Left ventricle myocardium inferior (tissue), 1 donor: Measurements from ENCODE around the gene WDR46. TPM values are rescaled to one million over a fixed set of nuclear protein-coding genes. Genes with fewer than 3 reads are reported as not detected.

Experiments
- DNase-seq: peaks from one replicate; pipeline ENCODE4 v3.0.0-alpha.2; 2020
- H3K27ac ChIP-seq: fragments of 200-600 bp; replicated peaks from 2 replicates; pipeline ENCODE4 v1.8.0; 2021
- H3K27me3 ChIP-seq: fragments of 200-600 bp; 2 replicates; pipeline ENCODE4 v1.8.0; 2021; ENCODE audit warnings: low read depth
- H3K36me3 ChIP-seq: fragments of 200-600 bp; 2 replicates; pipeline ENCODE4 v1.8.0; 2021
- H3K4me1 ChIP-seq: fragments of 200-600 bp; 2 replicates; pipeline ENCODE4 v1.8.0; 2021
- H3K4me3 ChIP-seq: fragments of 200-600 bp; 2 replicates; pipeline ENCODE4 v1.8.0; 2021; ENCODE audit warnings: mild to moderate bottlenecking, moderate library complexity
- H3K9me3 ChIP-seq: fragments of 200-600 bp; replicated peaks from 2 replicates; pipeline ENCODE4 v1.8.0; 2021
- intact Hi-C: fragments of 100-400 bp; cut with micrococcal nuclease; formaldehyde crosslinking; loops from one replicate; pipeline ENCODE4 v1.11.0; 2022
- long read RNA-seq: library from polyadenylated mRNA; unstranded; transcript quantifications from one replicate; pipeline ENCODE4 v2.0.0, GENCODE V29; 2021
- total RNA-seq: library from RNA; stranded (reverse); fragmentation: NEBNext Ultra II Directional; extraction: Animal tissue kit (Norgen Biotek cat#: 25700); gene quantifications from one replicate; pipeline ENCODE4 v1.2.1, GENCODE V29; 2021
- TF ChIP-seq, protein P1 (sequence below): fragments of 200-600 bp; IDR thresholded peaks from 2 replicates; pipeline ENCODE4 v1.8.0; 2021; ENCODE audit warnings: antibody characterized with exemption, mild to moderate bottlenecking, borderline replicate concordance
- donor health status: DM: no; HTN: yes; CAD: no; lungs with severe emphysema.

The WDR46 gene, protein sequence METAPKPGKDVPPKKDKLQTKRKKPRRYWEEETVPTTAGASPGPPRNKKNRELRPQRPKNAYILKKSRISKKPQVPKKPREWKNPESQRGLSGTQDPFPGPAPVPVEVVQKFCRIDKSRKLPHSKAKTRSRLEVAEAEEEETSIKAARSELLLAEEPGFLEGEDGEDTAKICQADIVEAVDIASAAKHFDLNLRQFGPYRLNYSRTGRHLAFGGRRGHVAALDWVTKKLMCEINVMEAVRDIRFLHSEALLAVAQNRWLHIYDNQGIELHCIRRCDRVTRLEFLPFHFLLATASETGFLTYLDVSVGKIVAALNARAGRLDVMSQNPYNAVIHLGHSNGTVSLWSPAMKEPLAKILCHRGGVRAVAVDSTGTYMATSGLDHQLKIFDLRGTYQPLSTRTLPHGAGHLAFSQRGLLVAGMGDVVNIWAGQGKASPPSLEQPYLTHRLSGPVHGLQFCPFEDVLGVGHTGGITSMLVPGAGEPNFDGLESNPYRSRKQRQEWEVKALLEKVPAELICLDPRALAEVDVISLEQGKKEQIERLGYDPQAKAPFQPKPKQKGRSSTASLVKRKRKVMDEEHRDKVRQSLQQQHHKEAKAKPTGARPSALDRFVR
- total RNA-seq: 13.3 TPM
- long read RNA-seq, transcript WDR46-231 (15 exons, 2,358 nt): major isoform, 20 of 28 reads
- long read RNA-seq, partial matches to known transcripts: 5 of 28 reads
- long read RNA-seq, other reads (novel, unspliced or antisense): 3 of 28 reads

GRCh38 chr6:33288921-33289783 lies at the start of gene WDR46, which contains the start of gene PFDN6:
TSS of gene WDR46 (minus strand) at chr6:33289239. CDS start at chr6:33289170, 69 bp downstream.
TSS of gene PFDN6 (plus strand) at chr6:33289601. CDS start at chr6:33289857, 256 bp downstream.
- TF ChIP-seq, protein P1, sequence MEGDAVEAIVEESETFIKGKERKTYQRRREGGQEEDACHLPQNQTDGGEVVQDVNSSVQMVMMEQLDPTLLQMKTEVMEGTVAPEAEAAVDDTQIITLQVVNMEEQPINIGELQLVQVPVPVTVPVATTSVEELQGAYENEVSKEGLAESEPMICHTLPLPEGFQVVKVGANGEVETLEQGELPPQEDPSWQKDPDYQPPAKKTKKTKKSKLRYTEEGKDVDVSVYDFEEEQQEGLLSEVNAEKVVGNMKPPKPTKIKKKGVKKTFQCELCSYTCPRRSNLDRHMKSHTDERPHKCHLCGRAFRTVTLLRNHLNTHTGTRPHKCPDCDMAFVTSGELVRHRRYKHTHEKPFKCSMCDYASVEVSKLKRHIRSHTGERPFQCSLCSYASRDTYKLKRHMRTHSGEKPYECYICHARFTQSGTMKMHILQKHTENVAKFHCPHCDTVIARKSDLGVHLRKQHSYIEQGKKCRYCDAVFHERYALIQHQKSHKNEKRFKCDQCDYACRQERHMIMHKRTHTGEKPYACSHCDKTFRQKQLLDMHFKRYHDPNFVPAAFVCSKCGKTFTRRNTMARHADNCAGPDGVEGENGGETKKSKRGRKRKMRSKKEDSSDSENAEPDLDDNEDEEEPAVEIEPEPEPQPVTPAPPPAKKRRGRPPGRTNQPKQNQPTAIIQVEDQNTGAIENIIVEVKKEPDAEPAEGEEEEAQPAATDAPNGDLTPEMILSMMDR: no peak
- peak; percentile 74 for DNase-seq
- Histone ChIP-seq H3K36me3 (peaks cover 65% of the 10 kb centered on the region), H3K4me1 (peaks cover 34% of the 10 kb centered on the region), H3K27me3 (no peaks in the 10 kb centered on the region), H3K27ac (peak within 1 kb of the TSS; percentile 93), H3K9me3 (no peaks in the 10 kb centered on the region), H3K4me3 (peak within 1 kb of the TSS; percentile 83)
- intact Hi-C loops: no loop called here

DNA sequence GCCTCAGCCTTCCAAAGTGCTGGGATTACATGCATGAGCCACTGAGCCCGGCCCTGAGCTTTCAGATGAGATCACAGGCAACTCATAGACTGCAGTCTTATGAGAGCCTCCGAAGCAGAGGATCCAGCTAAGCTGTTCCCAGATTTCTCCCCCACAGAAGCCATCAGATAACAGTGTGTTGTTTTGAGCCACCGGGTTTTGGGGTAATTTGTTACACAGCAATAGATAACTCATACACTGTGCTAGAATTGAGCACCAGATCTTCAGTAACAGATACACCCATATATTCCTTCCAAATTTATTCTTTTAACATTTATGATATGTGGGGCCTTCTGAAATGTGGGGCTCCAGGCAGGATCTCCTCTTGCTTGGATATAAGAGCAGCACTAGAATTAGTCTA lies 47.5 kb upstream of the WDR46 start:
- Histone ChIP-seq H3K4me1 (no peaks in the 10 kb centered on the region), H3K4me3 (no peak overlapping the region), H3K36me3 (no peaks in the 10 kb centered on the region), H3K27ac (no peak overlapping the region), H3K9me3 (no peaks in the 10 kb centered on the region), H3K27me3 (no peaks in the 10 kb centered on the region)
- TF ChIP-seq, protein P1: no peak
- intact Hi-C loops: no loop called here
- no peak for DNase-seq

GRCh38 chr6:33335916-33336315 lies 46.9 kb upstream of the WDR46 start:
- H3K27me3 ChIP-seq: no peaks in the 10 kb centered on the region
- TF ChIP-seq, protein P1: no peak

DNA sequence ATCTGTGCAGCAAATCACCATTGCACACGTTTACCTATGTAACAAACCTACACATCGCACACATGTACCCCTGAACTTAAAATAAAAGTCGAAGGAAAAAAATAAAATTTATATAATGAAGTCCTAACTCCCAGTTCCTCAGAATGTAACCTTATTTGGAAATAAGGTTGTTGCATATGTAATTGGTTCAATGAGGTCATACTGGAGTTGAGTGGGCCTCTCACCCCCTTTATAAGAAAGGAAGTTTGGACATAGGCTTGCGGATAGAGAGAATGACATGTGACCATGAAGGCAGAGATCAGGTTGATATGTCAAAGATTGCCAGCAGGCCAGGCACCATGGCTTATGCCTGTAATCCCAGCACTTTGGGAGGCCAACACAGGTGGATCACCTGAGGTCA lies 44.6 kb upstream of the WDR46 start:
- no peaks in the 10 kb centered on the region for H3K27me3 ChIP-seq
- no peak overlapping the region for H3K27ac ChIP-seq
- intact Hi-C loops: no loop called here
- no peaks in the 10 kb centered on the region for H3K4me1 ChIP-seq
- no peaks in the 10 kb centered on the region for H3K9me3 ChIP-seq
- no peak for DNase-seq
- no peak overlapping the region for H3K4me3 ChIP-seq
- H3K36me3 ChIP-seq: no peaks in the 10 kb centered on the region
- TF ChIP-seq, protein P1: no peak

More at GRCh38 chr6:33335916-33336315, 46.9 kb upstream of the WDR46 start:
- Histone ChIP-seq H3K9me3 (no peaks in the 10 kb centered on the region), H3K4me1 (no peaks in the 10 kb centered on the region), H3K4me3 (no peak overlapping the region), H3K36me3 (no peaks in the 10 kb centered on the region), H3K27ac (no peak overlapping the region)
- DNase-seq: no peak
- intact Hi-C loops: no loop called here

GRCh38 chr6:33330736-33331135 lies 41.7 kb upstream of the WDR46 start:
- intact Hi-C loops: no loop called here
- no peak overlapping the region for H3K4me3 ChIP-seq
- no peaks in the 10 kb centered on the region for H3K27me3 ChIP-seq

More at GRCh38 chr6:33330736-33331135, 41.7 kb upstream of the WDR46 start:
- DNase-seq: no peak
- Histone ChIP-seq H3K27ac (no peak overlapping the region), H3K9me3 (no peaks in the 10 kb centered on the region), H3K36me3 (no peaks in the 10 kb centered on the region), H3K4me1 (no peaks in the 10 kb centered on the region)
- TF ChIP-seq, protein P1: no peak
